ENCODE results near the gene LINC00237.

Gene LINC00237

GRCh38 chr20:21117521-21117920 is 11.4 kb upstream of the LINC00237 start:
- no peaks in the 10 kb centered on the region for H3K9me3 ChIP-seq (ENCODE audit: insufficient read depth, low read length)
- TF ChIP-seq EZH2phosphoT487 (IDR thresholded peaks at IDR 0.05; ENCODE audit: low read depth) = no peak
- TF ChIP-seq, protein P1, sequence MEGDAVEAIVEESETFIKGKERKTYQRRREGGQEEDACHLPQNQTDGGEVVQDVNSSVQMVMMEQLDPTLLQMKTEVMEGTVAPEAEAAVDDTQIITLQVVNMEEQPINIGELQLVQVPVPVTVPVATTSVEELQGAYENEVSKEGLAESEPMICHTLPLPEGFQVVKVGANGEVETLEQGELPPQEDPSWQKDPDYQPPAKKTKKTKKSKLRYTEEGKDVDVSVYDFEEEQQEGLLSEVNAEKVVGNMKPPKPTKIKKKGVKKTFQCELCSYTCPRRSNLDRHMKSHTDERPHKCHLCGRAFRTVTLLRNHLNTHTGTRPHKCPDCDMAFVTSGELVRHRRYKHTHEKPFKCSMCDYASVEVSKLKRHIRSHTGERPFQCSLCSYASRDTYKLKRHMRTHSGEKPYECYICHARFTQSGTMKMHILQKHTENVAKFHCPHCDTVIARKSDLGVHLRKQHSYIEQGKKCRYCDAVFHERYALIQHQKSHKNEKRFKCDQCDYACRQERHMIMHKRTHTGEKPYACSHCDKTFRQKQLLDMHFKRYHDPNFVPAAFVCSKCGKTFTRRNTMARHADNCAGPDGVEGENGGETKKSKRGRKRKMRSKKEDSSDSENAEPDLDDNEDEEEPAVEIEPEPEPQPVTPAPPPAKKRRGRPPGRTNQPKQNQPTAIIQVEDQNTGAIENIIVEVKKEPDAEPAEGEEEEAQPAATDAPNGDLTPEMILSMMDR (IDR thresholded peaks at IDR 0.05; ENCODE audit: low read depth, low read length) = no peak
- peaks cover 15% of the 10 kb centered on the region for H3K27me3 ChIP-seq (ENCODE audit: low read depth, low read length)
- H3K4me2 ChIP-seq (ENCODE audit: low read length) = no peak overlapping the region
- no peak overlapping the region for H2AFZ ChIP-seq (ENCODE audit: low read depth, low read length)
- no peaks in the 10 kb centered on the region for H3K4me1 ChIP-seq (ENCODE audit: low read length)
- no peak overlapping the region for H3K27ac ChIP-seq (ENCODE audit: low read length)
- H4K20me1 ChIP-seq (ENCODE audit: insufficient read depth, low read length) = no peaks in the 10 kb centered on the region
- H3K9ac ChIP-seq (ENCODE audit: low read length) = no peak overlapping the region
- H3K4me3 ChIP-seq (ENCODE audit: low read length) = no peak overlapping the region
- H3K36me3 ChIP-seq (replicated peaks; ENCODE audit: low read depth, low read length) = no peaks in the 10 kb centered on the region
- no peaks in the 10 kb centered on the region for H3K79me2 ChIP-seq (ENCODE audit: low read length)

DNA sequence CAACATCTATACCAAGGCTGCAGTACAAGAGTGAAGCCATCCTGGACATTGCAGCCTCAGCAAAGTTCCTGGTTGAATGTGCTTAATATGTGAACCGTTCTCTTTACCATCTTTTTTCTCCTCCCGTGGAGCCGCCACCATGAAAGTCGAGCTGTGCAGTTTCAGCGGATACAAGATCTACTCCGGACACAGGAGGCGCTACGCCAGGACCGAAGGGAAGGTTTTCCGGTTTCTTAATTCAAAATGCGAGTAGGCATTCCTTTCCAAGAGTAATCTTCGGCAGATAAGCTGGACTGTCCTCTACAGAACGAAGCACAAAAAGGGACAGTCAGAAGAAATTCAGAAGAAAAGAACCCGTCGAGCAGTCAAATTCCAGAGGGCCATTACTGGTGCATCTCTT is 8.4 kb upstream of the LINC00237 start:
- H3K4me2 ChIP-seq (ENCODE audit: low read length) = no peak overlapping the region
- H2AFZ ChIP-seq (ENCODE audit: low read depth, low read length) = no peak overlapping the region
- H3K9me3 ChIP-seq (ENCODE audit: insufficient read depth, low read length) = no peaks in the 10 kb centered on the region
- no peaks in the 10 kb centered on the region for H3K36me3 ChIP-seq (replicated peaks; ENCODE audit: low read depth, low read length)
- no peaks in the 10 kb centered on the region for H3K79me2 ChIP-seq (ENCODE audit: low read length)
- no peak overlapping the region for H3K27ac ChIP-seq (ENCODE audit: low read length)
- no peaks in the 10 kb centered on the region for H4K20me1 ChIP-seq (ENCODE audit: insufficient read depth, low read length)
- no peak overlapping the region for H3K4me3 ChIP-seq (ENCODE audit: low read length)
- no peaks in the 10 kb centered on the region for H3K4me1 ChIP-seq (ENCODE audit: low read length)
- TF ChIP-seq, protein P1 (IDR thresholded peaks at IDR 0.05; ENCODE audit: low read depth, low read length) = no peak
- no peak for TF ChIP-seq EZH2phosphoT487 (IDR thresholded peaks at IDR 0.05; ENCODE audit: low read depth)
- peaks cover 21% of the 10 kb centered on the region for H3K27me3 ChIP-seq (ENCODE audit: low read depth, low read length)
- H3K9ac ChIP-seq (ENCODE audit: low read length) = no peak overlapping the region

DNA sequence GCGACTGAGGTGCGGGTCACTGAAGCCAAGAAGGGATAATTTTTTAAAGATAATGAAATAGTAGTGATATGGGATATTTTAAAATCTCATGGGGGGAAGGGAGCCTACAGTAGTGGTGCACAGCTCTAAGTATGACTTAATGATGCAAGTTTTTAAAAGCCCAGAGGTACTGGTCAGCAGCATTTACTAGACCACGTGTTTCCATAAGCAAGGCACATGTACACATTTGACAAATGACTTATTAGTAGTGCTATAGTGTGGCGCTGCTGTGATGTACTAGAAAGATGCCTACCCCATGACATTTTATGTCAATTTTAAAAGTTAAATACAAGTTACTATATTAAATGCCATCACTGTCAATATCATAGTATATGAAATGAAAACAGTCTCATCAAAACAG is 7.5 kb upstream of the LINC00237 start:
- Histone ChIP-seq H3K4me1 (ENCODE audit: low read length) (no peaks in the 10 kb centered on the region), H3K9me3 (ENCODE audit: insufficient read depth, low read length) (no peaks in the 10 kb centered on the region), H3K79me2 (ENCODE audit: low read length) (no peaks in the 10 kb centered on the region), H2AFZ (ENCODE audit: low read depth, low read length) (no peak overlapping the region), H3K27me3 (ENCODE audit: low read depth, low read length) (peaks cover 20% of the 10 kb centered on the region), H3K9ac (ENCODE audit: low read length) (no peak overlapping the region), H3K36me3 (replicated peaks; ENCODE audit: low read depth, low read length) (no peaks in the 10 kb centered on the region), H3K4me3 (ENCODE audit: low read length) (no peak overlapping the region), H3K27ac (ENCODE audit: low read length) (no peak overlapping the region), H3K4me2 (ENCODE audit: low read length) (no peak overlapping the region), H4K20me1 (ENCODE audit: insufficient read depth, low read length) (no peaks in the 10 kb centered on the region)
- TF ChIP-seq EZH2phosphoT487 (IDR thresholded peaks at IDR 0.05; ENCODE audit: low read depth) = no peak
- TF ChIP-seq, protein P1 (IDR thresholded peaks at IDR 0.05; ENCODE audit: low read depth, low read length) = no peak

DNA sequence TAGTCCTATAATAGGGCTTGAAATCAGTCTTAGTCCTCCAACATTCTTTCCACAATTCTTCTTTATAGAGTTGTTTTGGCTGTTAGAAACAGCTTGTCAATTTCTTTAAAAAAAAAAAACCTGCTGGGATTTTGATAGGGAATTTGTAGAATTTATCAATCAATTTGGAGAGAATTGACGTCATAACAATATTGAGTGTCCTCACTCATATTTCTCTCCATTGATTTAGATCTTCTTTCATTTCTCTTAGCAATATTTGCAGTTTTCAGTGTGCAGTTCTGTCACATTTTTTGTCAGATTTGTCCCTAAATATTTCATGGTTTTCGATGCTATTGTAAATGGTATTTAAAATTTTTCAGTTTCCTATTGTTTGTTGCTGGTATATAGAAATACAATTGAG is 5.3 kb upstream of the LINC00237 start:
- TF ChIP-seq, protein P1 (IDR thresholded peaks at IDR 0.05; ENCODE audit: low read depth, low read length) = no peak
- no peak for TF ChIP-seq EZH2phosphoT487 (IDR thresholded peaks at IDR 0.05; ENCODE audit: low read depth)

More for the DNA sequence above, 5.3 kb upstream of the LINC00237 start:
- no peak overlapping the region for H3K27ac ChIP-seq (ENCODE audit: low read length)
- H3K36me3 ChIP-seq (replicated peaks; ENCODE audit: low read depth, low read length) = no peaks in the 10 kb centered on the region
- H3K9me3 ChIP-seq (ENCODE audit: insufficient read depth, low read length) = no peaks in the 10 kb centered on the region
- no peak overlapping the region for H2AFZ ChIP-seq (ENCODE audit: low read depth, low read length)
- no peak overlapping the region for H3K4me3 ChIP-seq (ENCODE audit: low read length)
- no peak overlapping the region for H3K4me2 ChIP-seq (ENCODE audit: low read length)
- H3K27me3 ChIP-seq (ENCODE audit: low read depth, low read length) = peaks cover 28% of the 10 kb centered on the region
- H3K9ac ChIP-seq (ENCODE audit: low read length) = no peak overlapping the region
- no peaks in the 10 kb centered on the region for H4K20me1 ChIP-seq (ENCODE audit: insufficient read depth, low read length)
- no peaks in the 10 kb centered on the region for H3K4me1 ChIP-seq (ENCODE audit: low read length)
- H3K79me2 ChIP-seq (ENCODE audit: low read length) = no peaks in the 10 kb centered on the region

All from OCI-LY3 (cell line).